ENCODE measurements around the gene RBM20.
"Not testable (repeated sequence)": the region's sequence is repeated elsewhere in the genome, so short reads cannot be mapped to it uniquely, and the experiment has no call there.

Gene RBM20

DNA sequence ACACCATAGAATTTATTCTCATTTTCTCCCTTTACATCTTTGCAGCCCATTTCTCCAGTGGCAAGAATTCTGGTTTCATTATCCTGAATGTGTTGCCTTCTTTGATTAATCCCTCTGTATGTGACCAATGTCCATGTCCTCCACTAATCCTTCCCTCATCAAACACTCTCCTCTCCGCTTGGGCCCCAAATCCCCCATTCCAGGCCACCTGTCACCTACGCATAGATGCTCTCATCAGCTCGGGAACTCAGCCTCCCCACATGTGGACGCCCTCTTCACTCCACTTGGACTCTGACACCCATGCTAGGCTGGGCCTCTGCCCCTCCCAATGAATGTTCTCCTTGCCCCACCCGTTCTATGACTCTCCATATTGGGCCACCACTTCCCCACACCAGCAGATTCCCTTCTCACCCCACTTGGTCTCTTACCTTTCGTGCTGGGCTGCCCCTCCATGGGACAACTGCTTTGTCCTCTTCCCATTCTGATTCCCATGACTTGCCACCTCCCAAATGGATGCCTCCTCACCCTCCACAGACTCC, 18.7 kb upstream of the RBM20 start:
- no peak for DNase-seq (ENCODE audit: low read depth in 2 of 2)

DNA sequence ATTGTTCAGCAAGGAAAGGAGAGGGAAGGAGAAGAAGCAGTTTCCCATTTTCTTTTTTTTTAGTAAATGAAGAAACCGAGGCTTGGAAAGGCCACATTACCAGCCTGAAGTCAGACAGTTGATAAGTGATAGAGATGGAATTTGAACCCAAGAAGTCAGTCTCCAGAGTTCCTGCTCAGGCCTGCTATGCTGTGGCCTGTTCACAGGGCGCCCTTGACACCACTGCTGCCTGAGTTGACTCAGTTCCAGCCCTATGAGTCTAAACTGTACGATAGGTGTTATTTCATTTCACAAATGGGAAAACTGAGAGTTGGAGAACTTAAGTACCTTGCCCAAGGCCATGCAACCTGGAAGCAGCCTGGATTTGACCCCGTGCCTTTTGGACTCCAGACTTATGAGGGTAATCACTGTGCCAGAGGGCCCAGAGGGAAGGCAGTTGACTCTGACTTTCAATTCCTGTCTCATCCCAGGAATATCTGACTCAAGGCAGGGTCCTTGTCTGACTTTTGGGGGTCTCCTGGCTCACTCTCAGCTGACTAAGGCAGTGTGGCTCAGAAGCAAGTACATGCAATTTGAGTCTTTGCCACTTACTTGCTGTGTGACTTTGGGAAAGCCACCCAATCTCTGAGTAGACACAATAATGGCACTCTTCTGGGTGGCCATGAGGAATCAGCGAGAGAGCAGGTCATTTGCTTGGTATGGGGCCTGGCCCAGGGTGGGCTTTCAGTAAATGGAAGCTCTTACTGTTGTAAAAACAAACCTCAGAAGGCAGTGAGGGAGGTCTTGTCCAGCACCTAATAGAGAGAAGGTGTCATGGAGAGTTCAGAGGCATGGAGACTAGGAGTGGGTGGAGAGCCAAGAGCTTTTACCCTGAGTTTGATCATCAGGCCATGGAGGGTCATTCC, 17.9 kb upstream of the RBM20 start:
- no peak for DNase-seq (ENCODE audit: low read depth in 2 of 2)

DNA sequence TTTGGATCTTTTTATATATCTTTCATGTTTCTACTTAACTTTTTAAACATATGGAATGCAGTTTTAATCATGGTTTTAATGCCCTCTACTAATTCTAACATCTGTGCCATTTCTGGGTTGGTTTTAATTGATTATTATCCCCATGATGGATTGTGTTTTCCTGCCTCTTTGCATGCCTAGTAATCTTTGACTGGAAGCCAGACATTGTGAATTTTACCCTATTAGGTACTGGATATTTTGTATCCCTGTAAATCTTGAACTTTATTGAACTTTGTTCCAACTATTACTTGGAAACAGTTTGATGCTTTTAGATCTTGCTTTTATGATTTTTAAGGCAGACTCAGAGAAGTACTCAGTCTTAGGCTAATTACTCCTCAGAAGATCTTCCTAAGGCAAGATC, 16.0 kb upstream of the RBM20 start:
- no peak for DNase-seq (ENCODE audit: low read depth in 2 of 2)

DNA sequence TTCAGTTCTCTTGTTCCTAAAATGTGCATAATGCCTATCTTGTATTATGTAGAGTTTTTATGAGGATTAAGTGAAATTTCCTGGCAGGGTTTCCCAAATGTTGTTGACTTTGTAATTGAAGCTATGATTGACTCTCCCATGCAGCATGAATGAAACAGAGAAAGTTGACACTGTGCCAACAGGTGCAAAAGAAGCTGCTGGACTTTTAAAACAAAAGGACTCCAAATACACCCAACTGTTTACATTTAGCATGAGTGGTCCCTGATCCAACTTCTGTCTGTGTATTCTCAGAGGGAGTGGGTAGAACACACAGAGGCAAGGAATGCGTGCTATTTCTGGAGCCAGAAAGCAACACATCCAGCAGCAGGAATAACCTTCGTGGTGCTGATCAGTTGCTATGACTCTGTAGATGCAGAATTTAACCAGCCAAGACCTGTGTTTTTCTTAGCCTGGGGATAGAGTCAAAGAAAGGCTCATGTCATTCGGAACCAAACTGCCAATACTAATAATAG, 14.4 kb upstream of the RBM20 start:
- no peak for DNase-seq (ENCODE audit: low read depth in 2 of 2)

- DNase-seq (ENCODE audit: low read depth in 2 of 2): no peak
Observed at GRCh38 chr10:110631934-110632333, 12.2 kb upstream of the RBM20 start.

- no peak for DNase-seq (ENCODE audit: low read depth in 2 of 2)
Observed at GRCh38 chr10:110632591-110633215, 11.4 kb upstream of the RBM20 start.

DNA sequence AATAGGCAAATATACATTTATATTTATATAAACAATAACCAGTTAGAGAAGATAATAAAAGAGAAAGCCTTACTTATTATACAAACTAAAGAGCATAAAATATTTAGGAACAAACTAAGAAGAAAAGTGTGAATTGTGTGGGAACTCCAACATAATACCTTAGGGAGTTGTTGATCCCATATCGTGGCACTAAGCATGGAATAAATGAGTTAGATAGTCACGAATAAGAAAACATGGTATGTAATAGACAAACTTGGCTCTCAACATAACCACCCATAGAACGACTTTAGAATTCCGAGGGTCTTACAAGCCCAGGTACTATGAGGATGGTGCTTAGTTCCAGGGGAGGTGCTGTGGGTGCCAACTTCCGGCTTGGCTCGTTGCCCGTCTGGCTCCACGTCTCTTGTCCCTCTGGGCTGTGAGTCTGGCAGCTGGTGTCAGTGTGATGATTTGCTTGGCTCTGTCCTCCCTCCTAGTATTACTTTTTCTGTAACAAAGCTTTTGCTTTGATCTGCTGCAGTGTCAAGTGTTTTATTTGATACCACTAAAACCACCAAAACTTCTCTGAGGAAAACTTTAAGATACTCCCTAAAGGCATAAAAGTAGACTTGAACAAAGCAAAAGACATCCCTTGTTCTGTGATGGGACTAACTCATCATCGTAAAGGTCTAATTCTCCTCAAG, 9.5 kb upstream of the RBM20 start:
- no peak for DNase-seq (ENCODE audit: low read depth in 2 of 2)

DNA sequence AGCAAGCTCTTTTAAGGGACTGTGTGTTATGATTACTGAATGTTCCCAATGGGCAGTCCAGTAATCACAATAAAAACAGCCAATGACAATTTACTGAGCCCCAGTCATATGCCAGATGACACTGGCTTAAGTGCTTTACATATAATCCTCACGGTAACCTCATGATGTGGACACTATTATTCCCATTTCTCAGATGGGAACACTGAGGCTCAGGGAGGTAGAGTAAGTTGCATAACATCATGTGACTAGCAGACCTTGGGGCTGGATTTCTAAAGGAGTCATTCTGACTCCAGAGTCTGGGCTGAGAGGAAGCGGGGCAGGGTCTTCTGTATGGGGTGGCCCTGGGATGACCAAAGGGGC, 7.6 kb upstream of the RBM20 start:
- DNase-seq (ENCODE audit: low read depth in 2 of 2): no peak

- DNase-seq (ENCODE audit: low read depth in 2 of 2): no peak
Observed at GRCh38 chr10:110636932-110637557, 7.1 kb upstream of the RBM20 start.

DNA sequence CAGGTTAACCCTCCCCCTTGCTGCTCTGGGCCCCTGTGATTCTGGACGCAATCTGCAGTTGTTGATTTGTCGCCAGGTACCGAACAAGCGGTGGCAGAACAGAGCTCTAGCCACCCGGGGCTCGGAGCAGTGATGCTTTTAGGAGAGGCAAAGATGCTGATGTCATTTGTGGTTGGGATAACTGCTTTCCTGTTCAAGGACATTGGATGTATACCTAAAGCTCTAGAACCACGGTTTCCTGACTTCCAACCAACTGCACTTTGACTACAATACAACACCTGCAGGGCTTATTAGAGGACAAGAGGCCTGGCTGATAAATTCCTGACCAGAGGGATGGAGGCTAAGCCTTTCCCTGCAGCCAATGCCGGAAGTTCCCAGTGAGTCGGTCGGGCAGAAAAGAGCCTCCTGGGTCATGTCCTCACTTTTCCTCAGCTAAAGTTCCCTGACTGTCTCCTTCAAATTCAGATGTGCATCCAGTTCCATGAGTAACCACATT, 6.5 kb upstream of the RBM20 start:
- DNase-seq (ENCODE audit: low read depth in 2 of 2): no peak

GRCh38 chr10:110638319-110638718, 5.8 kb upstream of the RBM20 start:
- no peak for DNase-seq (ENCODE audit: low read depth in 2 of 2)

GRCh38 chr10:110639046-110639445, 5.1 kb upstream of the RBM20 start:
- DNase-seq (ENCODE audit: low read depth in 2 of 2): not testable (repeated sequence)

- DNase-seq (ENCODE audit: low read depth in 2 of 2): not testable (repeated sequence)
Observed at GRCh38 chr10:110639858-110640257, 4.3 kb upstream of the RBM20 start.

GRCh38 chr10:110641256-110641655, 2.9 kb upstream of the RBM20 start:
- peak in 1 of 2 donors; percentile 34 for DNase-seq (ENCODE audit: low read depth in 2 of 2)

DNA sequence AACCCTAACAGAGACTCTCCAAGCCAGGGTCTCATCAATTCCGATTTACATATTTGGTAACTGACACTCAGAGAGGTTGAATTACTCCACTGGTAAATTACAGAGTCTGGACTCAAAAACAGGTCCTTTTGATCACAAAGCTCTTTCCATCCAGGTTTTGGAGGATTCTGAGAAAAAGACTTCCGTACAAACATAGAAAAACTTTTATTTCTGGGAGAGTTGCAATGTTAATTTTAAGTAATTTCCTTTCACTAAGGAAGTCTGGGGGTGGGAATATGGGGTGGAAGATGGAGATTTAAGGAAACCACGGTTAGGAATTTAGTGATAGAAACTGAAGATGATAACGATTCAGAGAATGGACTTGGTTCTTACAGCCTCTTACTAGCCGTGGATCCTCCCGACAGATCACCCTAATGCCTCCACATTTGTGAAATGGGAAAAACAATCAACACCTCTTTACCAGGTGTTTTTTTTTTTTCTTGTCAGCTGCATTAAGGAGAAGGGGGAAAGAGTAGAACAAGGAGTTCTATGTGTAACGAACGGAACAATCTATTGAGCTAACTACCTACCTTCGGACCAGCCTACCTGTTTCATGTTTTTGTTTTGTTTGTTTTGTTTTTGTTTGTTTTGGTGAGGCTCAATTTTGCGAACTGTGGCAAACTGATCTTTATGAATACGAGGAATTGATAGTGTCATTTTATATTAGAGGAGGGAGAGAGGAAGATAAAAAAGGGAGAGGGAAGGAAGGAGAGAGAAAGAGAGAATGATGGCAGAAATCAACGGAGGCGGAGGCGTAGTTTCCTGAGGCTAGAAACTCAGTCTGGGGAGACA, 1.7 kb upstream of the RBM20 start:
- DNase-seq (ENCODE audit: low read depth in 2 of 2): no peak

- no peak for DNase-seq (ENCODE audit: low read depth in 2 of 2)
Observed at GRCh38 chr10:110643035-110643652, 992 bp upstream of the RBM20 start.

GRCh38 chr10:110644598-110645462, 694 bp downstream of the RBM20 start:
- no peak for DNase-seq (ENCODE audit: low read depth in 2 of 2)

GRCh38 chr10:110646417-110647135, 2.4 kb downstream of the RBM20 start:
- DNase-seq (ENCODE audit: low read depth in 2 of 2): no peak

- DNase-seq (ENCODE audit: low read depth in 2 of 2): no peak
Observed at GRCh38 chr10:110647136-110647430, 2.9 kb downstream of the RBM20 start.
